ENCODE measurements around the gene CDC20. TPM values are rescaled to one million over a fixed set of nuclear protein-coding genes. Genes with fewer than 3 reads are reported as not detected.
"Not testable (repeated sequence)": the region's sequence is repeated elsewhere in the genome, so short reads cannot be mapped to it uniquely, and the experiment has no call there.

CDC20 gene
- total RNA-seq, 1 experiment from 2014 or later, result 51.2 TPM

- no peak for DNase-seq (ENCODE audit: low read depth, low spot score)
- in situ Hi-C loops (cut with HindIII; ENCODE audit: low pct_unique_long_range_greater_than_20kb, low sequenced_read_pairs), result no loop called here
Observed at GRCh38 chr1:43396059-43396458, 37.3 kb downstream of the CDC20 start.

- in situ Hi-C loops (cut with HindIII; ENCODE audit: low pct_unique_long_range_greater_than_20kb, low sequenced_read_pairs), result no loop called here
Observed at GRCh38 chr1:43398227-43398626, 39.4 kb downstream of the CDC20 start.

GRCh38 chr1:43400441-43400840 lies 41.7 kb downstream of the CDC20 start:
- DNase-seq (ENCODE audit: low read depth, low spot score); in situ Hi-C loops (cut with HindIII; ENCODE audit: low pct_unique_long_range_greater_than_20kb, low sequenced_read_pairs): not testable (repeated sequence)

More at GRCh38 chr1:43398227-43398626, 39.4 kb downstream of the CDC20 start:
- no peak for DNase-seq (ENCODE audit: low read depth, low spot score)

- in situ Hi-C loops (cut with HindIII; ENCODE audit: low pct_unique_long_range_greater_than_20kb, low sequenced_read_pairs), result no loop called here
- DNase-seq (ENCODE audit: low read depth, low spot score), result no peak
Observed at GRCh38 chr1:43402089-43402865, 43.5 kb downstream of the CDC20 start.

- DNase-seq (ENCODE audit: low read depth, low spot score), result no peak
- in situ Hi-C loops (cut with HindIII; ENCODE audit: low pct_unique_long_range_greater_than_20kb, low sequenced_read_pairs), result no loop called here
Observed at GRCh38 chr1:43404353-43404752, 45.6 kb downstream of the CDC20 start.

GRCh38 chr1:43405219-43405875 lies 46.6 kb downstream of the CDC20 start:
- in situ Hi-C loops (cut with HindIII; ENCODE audit: low pct_unique_long_range_greater_than_20kb, low sequenced_read_pairs), result no loop called here
- DNase-seq (ENCODE audit: low read depth, low spot score), result peak; percentile 32

- no peak for DNase-seq (ENCODE audit: low read depth, low spot score)
- in situ Hi-C loops (cut with HindIII; ENCODE audit: low pct_unique_long_range_greater_than_20kb, low sequenced_read_pairs), result no loop called here
Observed at GRCh38 chr1:43405876-43406234, 47.1 kb downstream of the CDC20 start.

GRCh38 chr1:43410571-43410970 lies 51.8 kb downstream of the CDC20 start:
- no peak for DNase-seq (ENCODE audit: low read depth, low spot score)
- in situ Hi-C loops (cut with HindIII; ENCODE audit: low pct_unique_long_range_greater_than_20kb, low sequenced_read_pairs), result no loop called here

Other genes starting within 250 kb of the CDC20 start
- 146 and 172 TPM in 2 replicates for gene EBNA1BP2, start 186.7 kb upstream of the CDC20 start, total RNA-seq (2014; rRNA removed; shearing (Covaris generic))
- not detected in 2 replicates for gene CFAP57, start 186.7 kb upstream of the CDC20 start, total RNA-seq (2014; rRNA removed; shearing (Covaris generic))
- not detected in 2 replicates for gene TMEM125, start 89.0 kb upstream of the CDC20 start, total RNA-seq (2014; rRNA removed; shearing (Covaris generic))
- not detected in 2 replicates for gene C1orf210, start 73.4 kb upstream of the CDC20 start, total RNA-seq (2014; rRNA removed; shearing (Covaris generic))
- 0.08 TPM in 1 of 2 replicates, not detected in the other for gene TIE1, start 58.0 kb upstream of the CDC20 start, total RNA-seq (2014; rRNA removed; shearing (Covaris generic))
- not detected in 2 replicates for gene MPL, start 21.2 kb upstream of the CDC20 start, total RNA-seq (2014; rRNA removed; shearing (Covaris generic))
- 69.4 and 78.3 TPM in 2 replicates for gene ELOVL1, start 9.0 kb downstream of the CDC20 start, total RNA-seq (2014; rRNA removed; shearing (Covaris generic))
- 41.3 and 46.9 TPM in 2 replicates for gene MED8, start 30.8 kb downstream of the CDC20 start, total RNA-seq (2014; rRNA removed; shearing (Covaris generic))
- gene SZT2, start 30.9 kb downstream of the CDC20 start, total RNA-seq (2014; rRNA removed; shearing (Covaris generic)), result 7.1 and 10.5 TPM in 2 replicates
- 0.74 and 2.5 TPM in 2 replicates for gene HYI, start 95.0 kb downstream of the CDC20 start, total RNA-seq (2014; rRNA removed; shearing (Covaris generic))
- 6.3 and 8.7 TPM in 2 replicates for gene PTPRF, start 171.9 kb downstream of the CDC20 start, total RNA-seq (2014; rRNA removed; shearing (Covaris generic))

Measured in SK-MEL-5 (cell line).